Measurements from ENCODE around the gene ZNF117. TPM values are rescaled to one million over a fixed set of nuclear protein-coding genes. Genes with fewer than 3 reads are reported as not detected.
"Not testable (repeated sequence)": the region's sequence is repeated elsewhere in the genome, so short reads cannot be mapped to it uniquely, and the experiment has no call there.

ZNF117 gene
- polyA plus RNA-seq (ENCODE audit: insufficient read length in 4 of 4), result 10 to 100 TPM; 18.1 to 73.7 (median 42.6) TPM

DNA sequence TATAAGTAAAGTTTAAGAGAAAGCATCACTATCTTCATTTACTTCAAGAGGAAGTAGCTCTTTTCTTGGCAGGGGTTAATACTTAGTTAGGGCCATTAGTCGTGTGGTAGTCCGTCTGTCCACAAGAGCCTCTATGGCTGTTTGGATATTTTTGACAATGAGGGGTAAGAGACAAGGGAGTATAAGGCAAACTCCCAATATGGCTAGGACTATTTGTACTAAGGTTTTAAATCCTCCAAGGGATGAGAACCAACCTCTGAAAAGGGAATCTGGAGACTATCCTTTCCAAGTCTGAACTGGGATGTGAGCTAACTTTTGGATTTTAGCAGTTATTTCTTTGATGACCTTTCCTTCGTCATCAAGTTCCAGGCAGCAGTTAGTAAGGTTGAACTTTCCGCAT, at the start of gene ZNF117:
TSS of gene ZNF117 (minus strand) at position 101 of the 400 bp plus-strand sequence.
- no peak for DNase-seq (ENCODE audit: low read depth in 4 of 4, low spot score in 2 of 4)

DNA sequence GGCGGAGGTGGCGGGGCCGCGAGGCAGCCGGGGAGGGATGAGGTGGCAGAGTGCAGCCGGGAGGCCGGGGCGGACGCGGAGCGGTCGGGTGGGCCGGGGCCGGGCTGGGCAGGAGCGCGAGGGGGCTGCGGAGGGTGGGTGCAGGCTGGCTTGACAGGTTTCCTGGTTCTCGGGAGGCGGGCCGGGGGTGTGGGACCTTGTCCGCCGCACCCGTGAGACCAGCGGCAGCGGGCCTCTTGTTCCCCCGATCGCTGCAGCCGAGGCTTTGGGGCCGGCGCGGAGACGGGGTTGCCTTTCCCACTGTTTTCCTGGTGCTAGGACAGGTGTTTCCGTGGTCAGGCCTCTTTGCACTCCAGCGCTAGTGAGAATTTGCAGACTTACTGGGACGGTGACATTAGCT, 47.9 kb upstream of the ZNF117 start:
- peak in 2 of 4 donors; percentile 2 to 20 for DNase-seq (ENCODE audit: low read depth in 4 of 4, low spot score in 2 of 4)

DNA sequence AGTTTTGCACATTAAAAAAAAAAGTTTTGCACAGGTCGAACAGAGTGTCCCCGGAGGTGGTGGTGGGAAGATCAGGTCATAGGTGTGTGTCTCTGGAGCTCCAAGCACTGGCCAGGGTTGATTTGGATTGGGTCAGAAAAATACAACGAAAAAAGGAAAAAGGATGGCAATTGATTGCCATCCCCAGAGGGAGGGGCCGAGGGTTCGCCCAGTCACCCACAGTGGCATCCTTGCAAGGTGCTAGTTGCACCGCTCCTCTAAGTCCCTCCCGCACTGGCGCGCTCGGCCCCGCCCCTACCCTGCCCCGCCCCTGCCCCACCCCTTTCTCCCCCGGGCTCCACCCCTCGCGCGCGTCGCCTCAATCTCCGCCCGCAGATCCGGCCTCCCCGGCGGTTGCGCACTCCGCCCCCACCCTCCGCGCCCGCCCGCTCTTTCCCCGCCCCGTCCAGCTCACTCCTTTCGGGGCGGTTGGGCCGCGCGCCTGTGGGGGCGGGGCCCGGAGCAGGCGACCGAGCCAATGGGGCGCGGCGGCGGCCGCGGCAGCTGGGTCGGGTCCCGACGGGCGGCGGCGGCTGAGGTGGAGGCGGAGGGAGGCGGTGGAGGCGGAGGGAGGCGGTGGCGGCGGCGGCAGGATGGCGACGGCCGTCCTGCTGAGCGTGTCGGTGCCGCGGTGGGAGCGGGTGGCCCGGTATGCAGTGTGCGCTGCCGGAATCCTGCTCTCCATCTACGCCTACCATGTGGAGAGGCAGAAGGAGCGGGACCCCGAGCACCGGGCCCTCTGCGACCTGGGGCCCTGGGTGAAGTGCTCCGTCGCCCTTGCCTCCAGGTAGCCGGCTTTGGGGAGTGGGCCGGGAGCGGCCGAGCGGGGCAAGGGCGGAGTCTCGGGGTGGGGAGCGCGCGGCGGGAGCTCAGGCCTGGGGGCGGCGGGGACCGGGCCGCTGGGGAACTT, 47.2 kb upstream of the ZNF117 start:
- DNase-seq (ENCODE audit: low read depth in 4 of 4, low spot score in 2 of 4), result peak in 3 of 4 donors; percentile 72 to 81 (median 79)

DNA sequence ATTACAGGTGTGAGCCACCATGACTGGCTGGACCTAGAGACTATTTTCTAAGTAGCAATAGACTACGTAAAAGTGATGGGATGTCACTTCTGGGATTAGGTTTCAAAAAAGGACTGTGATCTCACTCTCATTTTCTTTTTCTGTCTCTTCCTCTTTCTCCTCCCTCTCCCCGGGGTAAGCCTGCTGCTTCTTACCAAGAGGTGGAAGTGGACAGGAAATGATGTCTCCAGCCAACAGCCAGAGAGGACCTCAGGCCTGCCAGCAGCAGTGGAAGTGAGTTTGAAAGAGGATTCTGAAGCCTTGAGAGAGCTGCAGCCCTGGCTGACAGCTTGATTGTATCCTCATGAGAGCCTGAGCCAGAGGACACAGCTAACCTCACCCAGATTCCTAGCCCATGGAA, 45.7 kb upstream of the ZNF117 start:
- DNase-seq (ENCODE audit: low read depth in 4 of 4, low spot score in 2 of 4), result not testable (repeated sequence)

DNA sequence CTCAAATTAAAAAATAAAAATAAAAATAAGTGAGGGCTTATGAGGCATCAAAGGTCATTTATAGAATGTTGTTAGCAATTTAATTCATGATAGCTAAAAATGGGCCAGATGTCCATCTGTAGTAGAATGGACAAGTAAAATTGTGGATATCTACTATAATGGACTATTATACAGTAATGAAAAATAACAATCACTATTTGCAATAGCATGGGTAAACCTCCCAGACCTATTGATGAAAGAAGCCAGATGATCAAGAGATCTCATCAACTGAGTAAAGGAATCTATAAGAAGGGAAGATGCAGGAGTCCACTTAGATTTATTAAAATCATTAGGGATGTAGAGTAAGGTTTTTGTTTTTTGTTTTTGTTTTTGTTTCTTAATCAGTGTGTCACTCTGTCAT, 44.6 kb upstream of the ZNF117 start:
- DNase-seq (ENCODE audit: low read depth in 4 of 4, low spot score in 2 of 4), result not testable (repeated sequence)

DNA sequence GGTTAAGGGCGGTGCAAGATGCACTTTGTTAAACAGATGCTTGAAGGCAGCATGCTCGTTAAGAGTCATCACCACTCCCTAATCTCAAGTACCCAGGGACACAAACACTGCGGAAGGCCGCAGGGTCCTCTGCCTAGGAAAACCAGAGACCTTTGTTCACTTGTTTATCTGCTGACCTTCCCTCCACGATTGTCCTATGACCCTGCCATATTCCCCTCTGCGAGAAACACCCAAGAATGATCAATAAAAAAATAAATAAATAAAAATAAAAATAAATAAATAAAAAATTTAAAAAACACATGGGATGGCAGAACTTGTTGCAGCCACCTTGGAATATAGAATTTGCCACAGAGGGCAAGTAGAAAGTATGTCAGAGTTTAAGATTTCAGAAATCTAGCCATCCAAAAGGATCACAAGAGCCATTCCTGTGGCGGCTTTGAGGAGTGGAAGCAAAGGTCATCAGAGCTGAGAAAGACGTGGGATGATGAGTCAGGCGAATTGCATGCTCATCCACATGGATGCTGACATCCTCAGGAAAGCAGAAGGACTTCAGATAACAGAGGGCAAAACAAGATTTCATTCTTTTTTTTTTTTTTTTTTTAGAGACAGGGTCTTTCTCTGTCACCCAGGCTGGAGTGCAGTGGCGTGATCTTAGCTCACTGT, 43.4 kb upstream of the ZNF117 start:
- DNase-seq (ENCODE audit: low read depth in 4 of 4, low spot score in 2 of 4), result not testable (repeated sequence)

DNA sequence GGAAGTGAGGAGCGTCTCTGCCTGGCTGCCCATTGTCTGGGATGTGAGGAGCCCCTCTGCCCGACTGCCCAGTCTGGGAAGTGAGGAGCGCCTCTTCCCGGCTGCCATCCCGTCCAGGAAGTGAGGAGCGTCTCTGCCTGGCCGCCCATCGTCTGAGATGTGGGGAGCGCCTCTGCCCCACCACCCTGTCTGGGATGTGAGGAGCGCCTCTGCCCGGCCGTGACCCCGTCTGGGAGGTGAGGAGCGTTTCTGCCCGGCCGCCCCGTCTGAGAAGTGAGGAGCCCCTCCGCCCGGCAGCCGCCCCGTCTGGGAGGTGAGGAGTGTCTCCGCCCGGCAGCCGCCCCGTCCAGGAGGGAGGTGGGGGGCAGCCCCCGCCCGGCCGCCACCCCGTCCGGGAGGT, 42.6 kb upstream of the ZNF117 start:
- DNase-seq (ENCODE audit: low read depth in 4 of 4, low spot score in 2 of 4), result not testable (repeated sequence)

DNA sequence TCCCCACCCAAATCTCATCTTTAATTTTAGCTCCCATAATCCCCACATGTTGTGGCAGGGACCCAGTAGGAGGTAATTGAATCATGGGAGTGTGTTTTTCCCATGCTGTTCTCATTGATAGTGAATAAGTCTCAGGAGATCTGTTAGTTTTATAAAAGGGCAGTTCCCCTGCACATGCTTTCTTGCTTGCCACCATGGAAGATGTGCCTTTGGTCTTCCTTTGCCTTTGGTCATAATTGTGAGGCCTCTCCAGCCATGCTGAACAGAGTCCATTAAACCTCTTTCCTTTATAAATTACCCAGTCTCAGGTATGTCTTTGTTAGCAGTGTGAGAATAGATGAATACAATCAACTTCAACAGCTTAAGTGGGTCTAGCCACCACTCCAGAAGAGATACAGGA, 34.2 kb upstream of the ZNF117 start:
- DNase-seq (ENCODE audit: low read depth in 4 of 4, low spot score in 2 of 4), result not testable (repeated sequence)

DNA sequence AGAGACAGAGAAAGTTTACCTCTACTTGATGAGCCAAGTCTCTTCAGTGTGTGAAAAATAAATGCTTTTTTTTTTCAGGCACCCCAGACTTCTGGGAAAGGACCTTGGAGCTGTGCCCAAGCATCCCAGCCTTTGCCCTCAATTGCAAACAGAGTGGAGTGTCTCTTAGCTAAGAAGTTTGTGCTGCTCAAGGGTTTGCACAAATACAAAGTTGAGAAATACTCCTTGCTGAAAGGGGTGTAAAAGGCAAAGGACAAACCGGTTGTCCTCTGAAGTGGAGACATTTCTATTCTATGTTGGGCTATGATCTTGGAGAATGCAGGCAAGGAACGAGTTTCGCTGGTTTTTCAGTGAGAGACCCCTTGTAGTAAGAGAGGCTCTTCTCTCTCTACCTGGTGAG, 30.1 kb upstream of the ZNF117 start:
- not testable (repeated sequence) for DNase-seq (ENCODE audit: low read depth in 4 of 4, low spot score in 2 of 4)

DNA sequence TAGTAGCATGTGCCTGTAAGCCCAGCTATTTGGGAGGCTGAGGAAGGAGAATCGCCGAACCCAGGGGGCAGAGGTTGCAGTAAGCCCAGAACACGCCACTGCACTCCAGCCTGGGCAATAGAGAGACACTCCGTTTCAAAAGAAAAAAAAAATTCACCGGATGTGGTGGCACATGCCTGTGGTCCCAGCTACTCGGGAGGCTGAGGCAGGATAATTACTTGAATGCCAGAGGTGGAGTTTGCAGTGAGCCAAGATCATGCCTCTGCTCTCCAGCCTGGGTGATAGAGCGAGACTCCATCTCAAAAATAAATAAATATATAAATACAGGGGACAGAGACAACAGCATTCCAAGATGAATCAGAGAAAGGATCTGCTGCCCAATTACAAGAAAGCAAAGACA, 19.0 kb upstream of the ZNF117 start:
- DNase-seq (ENCODE audit: low read depth in 4 of 4, low spot score in 2 of 4), result not testable (repeated sequence)

DNA sequence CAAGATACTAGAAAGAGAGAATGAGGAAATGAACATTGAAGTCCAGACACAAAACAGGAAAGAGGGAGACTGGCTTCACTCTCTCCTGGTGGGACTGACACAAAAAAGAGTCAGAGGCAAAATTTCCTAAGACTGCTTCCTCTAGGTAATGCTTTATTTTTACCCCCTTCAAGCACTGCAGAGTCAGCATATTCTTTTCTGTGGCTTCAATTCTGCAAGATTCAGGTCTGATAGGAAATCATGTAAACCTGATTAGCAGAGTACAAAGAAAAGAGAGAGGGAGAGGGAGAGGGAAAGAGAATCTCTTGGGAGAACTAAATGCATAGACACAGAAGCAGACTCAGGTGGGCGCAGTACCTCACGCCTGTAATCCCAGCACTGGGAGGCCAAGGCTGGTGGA, 18.6 kb upstream of the ZNF117 start:
- not testable (repeated sequence) for DNase-seq (ENCODE audit: low read depth in 4 of 4, low spot score in 2 of 4)

DNA sequence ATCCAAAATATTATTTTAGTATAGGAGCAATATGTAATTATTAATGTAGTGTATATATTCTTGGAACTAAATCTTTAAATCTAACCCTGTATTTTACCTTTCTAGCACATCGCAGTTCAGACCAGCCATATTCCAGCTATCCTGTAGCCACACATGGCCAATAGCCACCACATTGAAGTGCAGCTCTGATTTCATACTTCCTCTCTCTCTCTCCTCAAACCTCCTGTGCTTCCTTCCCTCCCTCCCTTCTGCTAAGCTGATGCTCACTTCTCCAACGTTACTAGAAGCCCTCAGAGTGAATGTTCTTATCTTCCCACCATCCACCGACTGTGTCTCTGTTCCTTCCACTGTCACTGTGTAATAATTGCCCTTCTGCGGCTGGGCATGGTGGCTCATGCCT, 16.2 kb upstream of the ZNF117 start:
- not testable (repeated sequence) for DNase-seq (ENCODE audit: low read depth in 4 of 4, low spot score in 2 of 4)

DNA sequence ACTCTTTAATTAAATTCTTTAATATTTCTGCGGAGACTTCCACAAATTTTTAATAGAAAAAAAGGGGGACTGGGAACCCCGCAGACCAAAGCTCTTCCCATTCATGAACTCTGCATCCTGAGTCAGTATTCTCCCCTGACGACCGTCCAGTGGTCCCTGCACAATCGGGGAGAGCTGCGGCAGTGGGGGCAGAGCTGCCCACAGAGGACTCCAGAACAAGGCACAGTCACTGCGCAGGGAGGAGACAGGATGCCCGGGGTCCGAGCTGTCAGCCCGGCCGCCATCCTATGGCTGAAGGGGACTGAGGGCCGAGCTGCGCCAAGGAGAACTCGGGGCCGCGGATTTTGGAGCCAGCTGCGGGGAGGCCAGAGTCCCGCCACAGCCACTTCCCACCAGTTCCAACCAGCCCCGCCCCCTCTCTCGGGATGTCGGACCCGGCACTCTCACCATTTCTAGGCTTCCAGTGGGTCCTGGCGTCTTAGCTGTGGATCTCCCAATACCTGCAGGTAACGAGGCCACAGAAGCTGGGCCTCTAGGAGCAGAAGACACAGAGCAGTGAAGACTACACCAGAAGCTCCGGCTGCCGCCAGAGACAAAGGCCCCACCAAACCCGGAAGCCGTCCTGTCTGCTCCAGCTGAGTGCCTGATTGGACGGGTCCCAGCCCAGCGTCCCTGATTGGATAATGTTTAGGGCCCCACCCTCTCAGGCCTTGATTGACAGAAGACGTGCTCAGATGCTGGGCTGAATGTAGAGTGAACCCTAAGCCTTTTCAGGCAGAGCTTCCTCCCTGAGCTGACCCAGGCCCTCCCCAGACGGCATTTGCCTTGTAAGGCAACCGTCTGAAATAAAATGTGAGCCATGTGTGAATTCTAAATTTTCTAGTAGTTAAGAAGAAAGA, 15.5 kb upstream of the ZNF117 start, which contains the start of gene ERV3-1:
TSS of gene ERV3-1 (minus strand) at position 594 of the 899 bp plus-strand sequence. CDS start 13,661 bp downstream, outside the sequence.
- peak; percentile 82 to 93 (median 86) for DNase-seq (ENCODE audit: low read depth in 4 of 4, low spot score in 2 of 4)

DNA sequence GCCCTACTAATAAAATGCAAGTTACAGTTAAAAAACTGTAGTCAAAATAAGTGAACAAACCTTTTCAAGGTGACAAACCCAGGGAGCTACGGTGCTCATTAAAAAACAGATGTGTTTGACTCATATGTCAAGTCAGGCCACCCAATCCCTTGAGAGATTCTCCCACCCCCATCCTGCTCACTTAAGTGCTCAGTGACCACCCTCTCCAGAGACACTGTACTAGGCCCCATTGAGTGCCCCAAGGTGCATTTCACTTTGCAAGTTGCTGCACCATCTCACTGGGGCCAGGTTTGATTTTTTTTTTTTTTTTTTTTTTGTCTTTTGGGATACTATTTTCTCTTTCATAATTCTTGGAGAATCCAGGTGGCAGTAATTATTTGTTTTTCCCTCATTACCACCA, 13.7 kb upstream of the ZNF117 start:
- DNase-seq (ENCODE audit: low read depth in 4 of 4, low spot score in 2 of 4), result no peak

DNA sequence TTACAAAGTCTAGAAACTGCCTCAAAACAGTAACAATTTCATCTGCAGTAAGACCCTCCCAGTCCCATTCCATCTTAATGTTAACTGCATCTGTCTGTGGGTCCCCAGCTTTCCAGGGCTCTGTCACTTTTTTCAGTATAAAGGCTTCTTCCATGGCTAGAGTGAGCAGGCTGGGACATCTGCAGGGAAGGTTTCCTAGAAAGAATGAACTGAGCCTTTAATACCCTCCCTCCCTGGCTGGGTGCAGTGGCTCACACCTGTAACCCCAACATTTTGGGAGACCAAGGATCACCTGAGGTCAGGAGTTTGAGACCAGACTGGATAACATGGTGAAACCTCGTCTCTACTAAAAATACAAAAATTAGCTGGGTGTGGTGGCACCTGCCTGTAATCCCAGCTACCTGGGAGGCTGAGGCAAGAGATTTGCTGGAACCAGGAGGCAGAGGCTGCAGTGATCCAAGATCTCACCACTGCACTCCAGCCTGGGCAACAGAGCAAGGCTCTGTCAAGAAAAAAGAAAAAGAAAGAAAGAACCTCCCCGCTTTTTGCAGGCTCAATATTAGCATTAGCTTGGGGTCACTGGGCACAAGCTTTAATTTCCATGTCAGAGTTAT, 12.2 kb upstream of the ZNF117 start:
- no peak for DNase-seq (ENCODE audit: low read depth in 4 of 4, low spot score in 2 of 4)

DNA sequence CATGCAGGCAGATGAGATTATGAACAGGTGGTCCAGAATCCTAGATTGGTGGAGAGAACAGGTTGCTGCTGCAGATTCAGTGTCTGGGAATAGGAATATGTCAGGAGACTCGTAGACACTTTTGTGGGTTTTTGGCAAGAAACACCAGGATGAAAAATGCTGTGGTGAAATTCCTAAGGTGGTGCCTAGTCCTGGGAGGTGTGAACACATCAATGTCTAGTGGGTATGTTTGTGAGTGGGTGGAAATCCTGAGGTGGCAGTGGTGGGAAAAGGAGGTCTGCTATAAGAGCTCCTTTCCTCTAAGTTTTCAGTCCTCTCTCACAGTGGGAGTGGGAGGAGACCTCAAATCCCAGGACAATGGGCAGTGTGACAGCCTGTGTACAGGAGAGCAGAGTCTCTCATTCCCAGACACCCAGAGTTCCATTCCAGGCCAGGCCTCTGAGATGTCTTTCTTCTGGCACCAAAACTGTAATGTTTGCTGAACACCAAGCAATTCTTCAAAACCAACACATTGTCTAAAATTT, 10.5 kb upstream of the ZNF117 start:
- no peak for DNase-seq (ENCODE audit: low read depth in 4 of 4, low spot score in 2 of 4)

DNA sequence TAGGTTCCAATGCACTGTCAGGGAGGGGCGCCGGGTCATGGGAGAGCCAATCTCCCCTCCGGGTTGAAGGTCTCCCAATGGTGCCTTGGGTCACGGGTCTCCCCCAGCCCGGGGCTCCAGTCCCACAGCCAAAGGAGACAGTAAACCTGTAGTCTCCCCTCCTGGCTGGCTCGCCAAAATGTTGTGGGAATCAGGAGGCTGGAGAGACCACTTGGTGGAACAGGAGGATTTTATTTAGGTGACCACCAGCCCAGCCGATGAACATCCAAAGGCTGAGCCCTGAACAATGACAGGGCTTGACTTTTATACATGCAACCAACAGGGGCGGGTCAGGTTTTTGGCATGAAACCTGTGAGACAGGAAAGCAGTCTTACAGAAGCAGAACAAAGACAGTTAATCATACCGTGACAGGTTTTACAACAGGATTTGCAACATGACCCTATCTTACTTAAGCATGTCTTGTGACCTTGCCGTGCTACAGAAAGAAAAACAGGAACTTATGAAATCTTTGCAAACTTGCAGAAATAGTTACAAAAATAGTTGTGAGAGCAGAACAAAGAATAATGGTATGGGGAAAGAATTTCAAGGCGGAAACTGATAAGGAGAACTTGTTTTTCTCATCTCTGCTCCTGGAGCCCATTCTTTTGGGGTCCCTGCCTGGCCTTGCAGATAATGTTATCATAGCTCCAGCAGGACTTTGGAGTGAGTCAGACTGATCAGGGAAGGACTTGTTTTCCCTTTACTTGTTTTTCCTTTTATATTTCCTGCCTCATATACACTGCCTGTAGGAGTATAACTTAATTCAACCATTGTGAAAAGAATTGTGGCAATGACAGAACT, 8.5 kb upstream of the ZNF117 start:
- no peak for DNase-seq (ENCODE audit: low read depth in 4 of 4, low spot score in 2 of 4)

DNA sequence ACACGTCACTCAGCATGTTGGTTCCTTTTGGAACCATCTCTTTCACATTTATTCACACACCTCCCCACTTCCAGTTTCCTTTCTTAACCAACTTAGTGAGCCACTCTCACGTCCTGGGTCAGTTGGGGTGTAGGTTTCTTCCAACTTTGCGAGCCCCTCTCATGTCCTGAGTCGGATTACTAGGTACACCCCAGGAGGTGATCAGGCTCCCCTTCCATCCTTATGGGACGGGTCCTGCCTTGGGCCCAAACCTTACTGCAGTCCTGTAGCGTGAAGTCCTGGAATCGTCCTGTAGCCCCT, 8.0 kb upstream of the ZNF117 start:
- no peak for DNase-seq (ENCODE audit: low read depth in 4 of 4, low spot score in 2 of 4)

DNA sequence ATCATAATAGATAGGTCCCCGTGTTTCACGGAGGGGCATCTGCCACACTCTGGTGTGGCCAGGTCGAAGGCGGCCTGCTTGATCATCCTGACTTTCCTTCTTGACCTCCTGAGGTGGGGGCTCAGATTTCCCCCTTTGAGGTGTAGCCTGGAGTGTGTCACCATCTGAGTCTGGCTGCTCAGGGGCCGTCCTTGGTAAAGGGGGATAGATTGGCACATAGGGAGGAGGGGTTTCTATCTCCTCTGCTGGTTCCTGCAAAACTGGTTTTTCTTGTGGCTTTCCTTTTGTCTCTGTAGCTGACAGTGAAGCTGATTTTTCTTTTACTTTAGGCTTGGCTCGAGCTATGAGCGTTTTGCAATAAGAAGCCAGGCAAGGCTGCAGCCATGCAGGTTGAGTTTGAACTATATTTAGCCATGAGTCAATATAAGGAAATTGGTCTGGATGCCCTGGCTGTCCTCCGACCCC, 7.1 kb upstream of the ZNF117 start:
- no peak for DNase-seq (ENCODE audit: low read depth in 4 of 4, low spot score in 2 of 4)

Data from left renal cortex interstitium (tissue), 4 donors.